Dermis microvascular lymphatic vessel endothelial cell (primary cell): Measurements from ENCODE around the gene ACAP3. TPM values are rescaled to one million over a fixed set of nuclear protein-coding genes. Genes with fewer than 3 reads are reported as not detected.
A peak's percentile ranks its signal among the peaks of the same experiment; 100 is the strongest.

Source experiments
- DNase-seq, 2 donors: peaks; one replicate each; pipeline versions ENCODE4 v3.0.0 to v3.0.0-alpha.2; 2010; ENCODE audit warnings: low read depth in 2 of 2
- total RNA-seq: library from RNA; depleted of rRNA; stranded (reverse); fragments of >200 nt; gene quantifications from 2 replicates; pipeline ENCODE4 v1.2.1, GENCODE V29; 2014

Gene ACAP3
- total RNA-seq, 1 donor from 2014 or later = 11.8 TPM

DNA sequence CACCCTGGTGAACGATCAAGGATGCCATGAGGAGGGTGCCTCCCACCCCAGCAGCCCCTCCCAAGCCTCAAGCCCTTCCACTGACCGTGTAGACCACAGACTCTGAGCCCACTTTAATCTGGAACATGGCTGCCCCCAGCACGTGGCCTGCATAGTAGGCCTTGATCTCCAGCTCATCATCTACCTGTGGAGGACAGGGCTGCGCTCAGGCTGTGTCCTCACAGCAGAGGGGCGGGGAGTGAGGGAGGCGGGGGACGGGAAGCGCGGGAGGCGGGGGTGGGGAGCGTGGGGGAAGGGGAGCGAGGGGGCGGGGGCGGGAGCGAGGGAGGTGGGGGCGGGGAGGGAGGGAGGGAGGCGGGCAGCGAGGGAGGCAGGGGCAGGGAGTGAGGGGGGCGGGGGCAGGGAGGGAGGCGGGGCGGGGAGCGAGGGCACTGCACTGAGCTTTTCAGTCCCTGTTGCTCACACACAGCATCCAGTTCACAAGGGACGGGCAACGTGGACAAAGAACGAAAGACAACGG lies 7.8 kb upstream of the ACAP3 start:
- DNase-seq = no peak

DNA sequence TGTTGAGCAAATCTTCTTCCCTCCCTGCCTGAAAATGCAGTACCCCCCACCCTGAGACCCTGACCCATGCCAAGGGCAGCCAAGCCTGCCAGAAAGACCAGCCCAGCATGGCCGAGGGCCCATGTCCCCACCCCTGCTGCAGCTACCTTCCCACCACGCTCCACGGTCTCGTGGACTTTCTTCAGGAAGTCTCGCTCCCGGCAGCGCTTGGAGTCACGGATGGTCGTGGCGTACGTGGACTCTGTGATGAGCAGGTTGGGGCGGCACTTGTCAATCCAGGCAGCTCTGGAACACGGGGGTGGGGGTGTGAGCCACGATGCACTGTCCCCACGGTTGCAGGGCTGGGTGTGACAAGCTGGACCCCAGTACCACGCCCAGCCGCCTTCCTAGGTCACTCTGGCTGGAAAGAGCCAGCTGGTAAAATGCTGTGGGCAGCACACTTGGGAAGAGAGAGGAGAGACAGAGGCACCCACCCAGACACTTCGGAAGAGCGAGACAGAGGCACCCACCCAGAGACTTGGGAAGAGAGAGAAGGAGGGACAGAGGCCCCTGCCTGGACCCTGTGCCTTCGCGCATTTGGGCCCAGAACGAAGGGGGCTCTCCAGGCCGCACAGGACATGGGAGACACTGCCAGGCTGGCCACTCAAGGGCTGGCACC lies 7.1 kb upstream of the ACAP3 start:
- DNase-seq = no peak

DNA sequence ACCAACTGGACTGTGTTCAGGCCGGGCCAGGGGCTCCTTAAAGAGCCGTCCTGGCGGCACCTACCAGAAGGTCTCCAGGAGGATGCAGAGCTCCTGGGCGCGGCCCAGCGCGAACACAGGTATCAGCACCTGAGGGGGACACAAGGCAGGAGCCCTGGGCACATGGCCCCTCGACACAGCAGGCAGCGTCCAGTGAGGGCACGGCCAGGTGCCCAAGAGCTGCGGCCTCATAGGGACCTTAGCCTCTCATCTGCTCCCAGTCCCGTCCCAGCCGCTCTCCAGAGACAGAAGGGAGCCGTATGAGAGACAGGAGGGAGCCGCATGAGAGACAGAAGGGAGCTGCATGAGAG lies 6.5 kb upstream of the ACAP3 start:
- no peak for DNase-seq

DNA sequence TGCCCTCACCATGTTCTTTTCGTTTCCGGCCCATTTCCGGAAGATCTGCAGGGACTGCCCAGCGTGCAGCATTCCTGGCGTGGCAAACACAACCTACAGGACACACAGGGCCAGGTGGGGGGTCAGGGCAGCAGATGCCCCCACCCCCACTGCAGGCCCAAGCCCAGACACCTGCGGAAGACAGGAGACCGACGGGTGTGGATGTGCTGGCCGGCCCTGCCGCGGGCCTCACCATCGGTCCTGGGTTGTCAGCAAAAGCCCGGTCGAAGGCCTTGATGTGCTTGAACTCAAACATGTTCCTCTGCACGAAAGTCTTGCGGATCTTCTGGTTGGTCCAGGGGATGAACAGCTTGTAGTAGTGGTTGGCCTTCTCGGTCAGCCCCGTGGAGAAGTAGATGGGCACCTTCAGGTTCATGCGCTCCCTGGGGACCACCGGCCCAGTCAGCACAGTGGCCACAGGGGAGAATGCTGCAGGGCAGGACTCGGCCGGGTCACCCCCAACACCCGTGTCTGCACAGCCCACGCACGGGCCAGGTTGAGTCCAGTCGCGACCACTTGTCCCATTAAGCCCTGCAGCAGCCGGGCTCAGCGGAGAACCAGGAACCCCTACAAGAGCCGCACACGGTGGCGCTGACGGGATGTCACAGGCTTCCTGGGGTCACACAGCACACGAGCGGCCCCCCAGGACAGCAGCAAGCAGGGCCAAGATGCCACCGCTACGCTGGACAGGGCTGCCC lies 5.9 kb upstream of the ACAP3 start:
- DNase-seq = no peak

DNA sequence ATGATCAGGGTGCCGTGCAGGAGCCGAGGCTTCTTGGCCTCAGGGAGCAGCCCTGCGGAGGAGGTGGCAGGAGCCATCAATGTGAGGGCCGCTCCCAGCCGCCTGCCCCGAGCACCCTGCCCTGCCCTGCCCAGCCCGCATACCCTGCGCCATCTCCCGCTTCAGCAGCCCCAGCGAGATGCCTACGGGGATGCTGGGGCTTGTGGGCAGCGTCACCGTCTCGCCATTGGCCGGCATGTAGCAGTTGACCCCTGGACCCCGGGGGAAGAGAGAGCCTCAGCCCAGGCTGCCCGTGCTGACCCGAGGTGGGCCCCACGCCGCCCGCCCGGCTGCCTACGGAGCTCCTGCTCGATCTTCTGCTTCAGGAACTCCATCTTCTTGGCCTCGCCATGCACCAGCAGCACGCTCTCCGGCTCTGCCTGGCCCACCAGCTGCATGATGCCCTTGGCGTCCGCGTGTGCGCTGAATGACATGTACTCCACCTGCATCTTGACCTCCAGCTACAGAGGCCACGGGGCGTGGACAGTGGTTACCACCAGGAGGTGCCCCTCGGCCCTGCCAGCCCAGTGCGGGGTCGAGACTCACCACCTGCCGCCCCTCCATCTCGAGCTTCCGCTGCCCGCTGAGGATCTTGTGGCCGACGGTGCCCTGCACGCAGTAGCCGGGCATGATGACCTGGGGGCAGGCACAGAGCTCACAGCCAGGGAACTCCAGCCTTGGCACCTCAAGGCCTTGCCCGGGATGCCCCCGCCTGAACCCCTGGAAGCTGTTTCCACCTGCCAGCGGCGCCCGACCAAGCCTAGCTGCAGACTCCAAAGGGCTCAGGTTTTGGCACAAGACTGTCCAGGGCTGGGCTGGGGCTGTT lies 5.0 kb upstream of the ACAP3 start:
- no peak for DNase-seq

DNA sequence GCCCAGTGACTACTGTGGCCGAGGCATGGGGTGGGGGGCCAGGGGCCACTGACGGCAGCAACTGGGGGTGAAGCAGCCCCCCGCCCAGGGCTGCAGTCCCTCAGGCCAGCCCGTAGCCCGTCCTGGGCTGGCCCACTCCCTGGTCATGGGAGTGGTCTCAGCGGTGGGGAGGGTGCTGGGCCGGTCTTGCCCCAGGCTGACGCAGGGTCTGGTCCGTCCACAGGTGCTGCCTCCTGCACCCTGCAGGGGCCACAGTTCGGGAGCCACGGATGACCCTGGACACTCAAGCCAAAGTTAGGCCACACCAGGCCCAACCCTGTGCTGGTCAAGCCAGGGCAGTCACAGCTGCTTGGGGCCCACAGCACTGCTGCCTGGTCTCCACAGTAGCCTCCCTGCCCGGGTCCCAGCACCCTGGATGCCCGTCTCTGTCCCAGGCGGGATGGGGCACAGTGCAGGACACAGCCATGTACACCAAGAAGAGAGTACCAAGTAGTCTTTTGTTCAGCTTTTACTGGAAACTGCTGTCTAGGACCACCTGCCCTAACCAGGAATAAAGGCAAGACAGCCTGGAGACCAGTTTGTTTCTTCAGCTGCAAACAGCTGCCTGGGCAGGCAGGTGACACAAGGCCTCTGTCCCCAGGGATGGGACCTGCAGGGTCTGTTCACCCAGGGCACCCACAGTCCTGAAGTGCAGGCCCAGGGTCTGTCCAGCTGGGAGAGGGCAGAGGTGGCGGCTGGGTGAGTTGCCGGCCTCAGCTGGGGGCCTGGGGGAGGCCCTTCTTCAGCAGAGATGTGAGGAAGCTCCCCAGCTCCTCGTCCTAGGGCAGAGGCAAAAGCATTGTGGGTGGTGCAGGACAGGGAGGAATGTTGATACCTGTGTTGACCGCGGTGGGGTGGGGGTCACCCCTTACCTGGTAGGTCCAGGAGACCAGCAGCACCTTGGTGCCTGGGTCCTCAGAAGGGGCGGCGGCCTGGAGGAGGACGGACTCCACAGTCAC lies 3.7 kb upstream of the ACAP3 start:
- DNase-seq = no peak

DNA sequence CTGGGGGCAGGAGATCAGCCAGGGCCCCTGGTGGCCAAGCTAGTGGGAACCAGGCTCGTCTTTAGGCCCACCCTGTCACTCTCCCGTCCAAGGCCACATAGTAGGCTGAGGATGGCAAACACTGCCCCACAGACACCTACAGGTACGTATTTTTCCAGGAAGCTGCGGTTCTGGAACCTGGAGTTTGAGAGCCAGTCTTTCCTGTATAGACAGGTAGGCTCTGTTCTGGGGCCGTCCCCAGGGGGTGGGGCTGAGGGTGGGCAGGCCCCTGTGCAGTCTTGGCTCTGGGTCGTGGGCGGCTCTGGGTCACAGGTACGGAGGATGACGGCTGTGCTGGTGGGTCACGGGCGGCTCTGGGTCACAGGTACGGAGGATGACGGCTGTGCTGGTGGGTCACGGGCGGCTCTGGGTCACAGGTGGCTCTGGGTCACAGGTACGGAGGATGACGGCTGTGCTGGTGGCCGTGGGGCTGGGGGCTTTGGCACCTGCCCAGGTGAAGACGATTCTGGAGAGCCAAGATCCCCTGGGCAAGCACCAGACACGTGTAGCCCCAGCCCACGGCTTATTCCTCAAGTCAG lies 2.8 kb upstream of the ACAP3 start:
- DNase-seq = no peak

DNA sequence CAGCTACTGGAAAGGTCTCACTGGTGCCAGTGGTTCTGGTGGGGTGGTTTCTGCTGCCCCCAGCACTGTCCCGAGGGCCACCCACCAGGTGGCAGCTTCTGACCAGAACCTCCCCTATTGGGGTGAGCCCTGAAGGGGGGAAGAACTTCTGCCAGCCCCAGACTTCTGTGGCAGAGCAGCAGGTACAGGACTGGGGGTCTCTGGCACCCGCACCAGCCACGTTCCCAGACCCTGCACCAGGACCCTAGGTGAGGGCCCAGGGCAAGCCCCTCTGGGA lies 2.3 kb upstream of the ACAP3 start:
- DNase-seq = no peak

DNA sequence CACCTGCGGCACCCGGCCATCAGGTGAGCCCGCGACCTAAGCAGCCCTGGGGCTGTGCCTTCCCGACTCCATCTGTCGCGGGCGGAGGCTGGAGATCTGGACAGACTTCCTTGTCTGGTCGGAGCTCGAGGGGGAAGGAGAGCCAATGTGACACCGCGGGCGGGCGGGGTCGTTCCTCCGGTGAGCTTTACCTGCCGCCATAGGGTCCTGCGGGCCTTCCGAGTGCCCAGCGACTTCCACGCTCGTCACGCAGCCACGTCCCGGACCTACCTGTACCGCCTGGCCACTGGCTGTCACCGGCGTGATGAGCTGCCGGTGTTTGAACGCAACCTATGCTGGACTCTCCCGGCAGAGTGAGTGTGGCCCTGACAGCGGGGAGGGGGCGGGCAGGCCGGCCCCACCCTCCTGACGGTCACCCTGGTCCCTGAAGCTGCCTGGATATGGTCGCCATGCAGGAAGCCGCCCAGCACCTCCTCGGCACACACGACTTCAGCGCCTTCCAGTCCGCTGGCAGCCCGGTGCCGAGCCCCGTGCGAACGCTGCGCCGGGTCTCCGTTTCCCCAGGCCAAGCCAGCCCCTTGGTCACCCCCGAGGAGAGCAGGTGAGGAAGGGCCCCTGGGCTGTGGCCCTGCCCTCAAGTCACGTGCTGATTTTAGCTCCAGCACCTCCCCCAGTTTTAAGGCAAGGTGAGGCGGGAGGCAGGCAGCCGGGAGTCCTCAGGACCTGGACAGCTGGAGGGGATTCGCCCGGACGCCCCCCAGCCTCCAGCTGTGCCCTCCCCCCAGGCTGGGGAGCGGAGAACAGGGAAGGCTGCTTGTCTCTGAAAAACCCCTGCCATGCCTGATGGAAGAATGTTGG lies 1.8 kb upstream of the ACAP3 start:
- no peak for DNase-seq

DNA sequence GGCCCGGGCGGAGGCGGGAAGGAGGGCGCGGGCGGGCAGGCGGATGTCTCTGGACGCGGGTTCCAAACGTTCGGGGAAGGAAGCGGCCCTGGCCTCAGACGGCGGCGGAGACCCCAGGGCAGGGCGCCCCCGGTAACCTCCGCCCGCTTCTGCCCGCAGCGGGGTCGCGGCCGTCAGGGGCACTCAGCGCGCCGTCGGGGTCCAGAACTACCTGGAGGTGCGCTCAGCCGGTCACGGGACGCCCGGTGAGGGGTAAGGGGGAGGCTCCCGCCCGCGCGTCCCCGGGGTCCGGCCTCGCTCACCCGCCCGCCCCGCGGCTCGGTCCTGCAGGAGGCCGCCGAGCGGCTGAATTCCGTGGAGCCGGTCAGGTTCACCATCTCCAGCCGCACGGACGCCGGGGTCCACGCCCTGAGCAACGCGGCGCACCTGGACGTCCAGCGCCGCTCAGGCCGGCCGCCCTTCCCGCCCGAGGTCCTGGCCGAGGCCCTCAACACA lies 1.1 kb upstream of the ACAP3 start:
- DNase-seq = no peak

DNA sequence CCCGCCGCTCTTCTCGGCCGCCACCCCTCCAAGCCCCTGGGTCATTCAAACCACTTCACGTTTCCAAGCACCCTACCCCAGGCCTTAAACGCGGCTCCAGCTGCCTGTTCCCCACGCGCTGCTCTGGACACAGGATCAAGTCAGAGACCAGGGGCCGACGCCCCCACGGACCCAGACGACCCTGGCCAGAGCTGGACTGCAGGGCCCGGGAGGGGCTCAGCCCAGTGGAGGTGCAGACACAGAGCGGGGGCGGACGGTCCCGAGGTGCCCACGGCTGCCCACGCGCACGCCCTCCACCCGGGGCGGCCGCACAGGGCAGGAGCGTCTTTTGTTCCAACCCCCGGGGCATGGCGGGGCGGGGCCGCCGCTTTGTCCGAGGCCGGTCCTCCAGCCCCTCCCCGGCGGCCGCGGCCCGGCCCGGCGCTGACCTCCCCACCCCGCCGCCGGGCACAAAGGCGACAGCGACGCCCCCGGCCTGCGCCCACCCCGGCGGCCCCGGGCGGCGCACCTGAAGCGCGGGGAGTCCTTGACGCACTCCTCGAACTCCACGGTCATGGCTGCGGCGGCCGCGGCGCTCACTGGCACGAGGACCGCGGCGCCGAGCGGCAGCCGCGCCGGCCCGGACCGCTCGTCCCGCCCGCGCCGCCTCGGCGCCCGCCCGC lies 338 bp downstream of the ACAP3 start:
- peak in 1 of 2 donors; percentile 31 for DNase-seq

DNA sequence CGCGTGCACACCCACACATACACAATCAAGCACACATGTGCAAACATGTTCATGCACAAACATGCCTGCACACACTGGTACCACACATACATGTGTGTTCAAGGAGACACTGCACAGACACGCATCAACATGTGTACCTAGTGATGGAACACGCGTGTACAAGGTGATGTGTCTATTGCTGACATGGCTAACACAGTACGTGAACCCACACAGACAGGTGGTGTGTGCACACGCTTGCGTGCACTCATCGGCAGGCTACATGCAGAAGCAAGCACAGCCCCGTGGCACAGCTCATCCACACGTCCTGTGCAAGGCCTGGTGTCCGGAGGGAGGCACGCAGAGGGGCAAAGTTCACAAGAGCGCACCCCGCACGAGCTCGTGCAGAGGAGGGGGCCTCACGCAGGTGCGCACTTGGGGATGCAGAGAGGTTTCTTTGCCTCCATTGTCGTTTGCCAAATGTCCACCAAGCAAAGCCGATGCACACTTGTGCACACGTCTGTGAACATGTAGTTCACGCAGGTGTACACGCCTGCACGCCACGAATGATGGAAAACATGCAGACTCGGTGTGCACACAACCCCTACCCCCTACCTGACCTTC lies 969 bp downstream of the ACAP3 start:
- DNase-seq = no peak

DNA sequence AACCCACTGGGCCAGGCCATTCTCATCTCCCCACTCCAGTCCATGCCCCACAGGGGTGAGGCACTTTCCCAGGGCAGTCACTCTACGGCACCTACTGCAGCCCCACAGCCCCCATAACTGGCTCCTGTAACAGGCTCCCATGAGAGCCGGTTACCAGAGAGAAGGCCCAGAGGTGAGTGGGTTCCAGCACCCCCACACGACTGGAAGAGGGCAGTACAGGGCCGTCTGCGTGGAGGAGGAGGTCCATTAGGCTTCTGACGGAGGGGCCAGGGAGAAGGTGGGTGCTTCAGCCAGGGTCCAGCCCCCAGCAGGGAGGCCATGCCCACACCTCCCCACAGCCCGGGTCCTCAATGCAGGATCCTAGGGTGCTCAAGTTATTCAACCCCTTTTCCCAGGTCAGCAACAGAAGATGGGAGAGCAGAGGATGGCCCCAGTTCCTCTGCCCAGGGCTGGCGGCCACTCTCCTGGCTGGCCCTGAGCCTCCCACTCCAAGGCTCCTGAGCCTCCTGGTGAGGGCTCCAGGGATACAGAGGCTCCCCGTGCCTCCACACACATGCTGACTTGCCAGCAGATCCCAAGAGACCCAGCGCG lies 1.6 kb downstream of the ACAP3 start:
- no peak for DNase-seq

DNA sequence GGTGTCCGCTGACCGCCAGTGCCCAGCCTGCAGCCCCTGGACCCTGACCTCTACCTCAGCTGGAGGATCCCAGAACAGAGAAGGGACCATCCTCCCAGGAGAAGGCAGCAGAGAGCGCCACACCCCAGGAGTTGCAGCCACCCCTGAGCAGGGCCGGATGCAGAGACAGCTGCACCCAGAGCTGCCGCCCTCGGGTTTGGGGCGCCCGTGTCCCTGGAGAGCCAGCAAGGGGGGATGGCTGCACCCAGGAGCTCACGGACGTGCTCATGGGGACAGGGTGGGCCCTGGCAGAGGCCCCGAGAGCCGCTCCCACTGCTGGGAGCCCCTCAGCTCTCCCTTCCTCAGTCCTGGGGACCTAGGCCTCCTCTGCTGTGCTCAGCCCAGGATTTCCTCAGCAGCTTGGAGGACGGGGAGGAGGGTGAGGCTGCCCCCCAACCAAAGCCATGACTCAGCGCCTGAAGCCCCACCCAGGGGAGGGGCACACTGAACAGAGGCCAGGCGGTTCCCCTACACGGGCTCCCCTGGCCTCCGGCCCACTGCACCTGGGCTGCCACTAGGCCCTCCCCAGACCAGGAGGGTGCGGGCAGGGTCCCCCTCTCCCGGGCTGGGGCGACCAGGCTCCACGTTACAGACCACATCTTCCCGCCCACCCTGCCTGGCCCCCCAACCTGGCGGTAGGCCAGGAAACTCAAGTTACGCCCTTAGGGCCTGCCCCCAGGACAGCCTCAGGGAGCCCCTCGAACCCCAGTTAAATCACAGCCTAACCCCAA lies 2.2 kb downstream of the ACAP3 start:
- DNase-seq = peak in 1 of 2 donors; percentile 53

DNA sequence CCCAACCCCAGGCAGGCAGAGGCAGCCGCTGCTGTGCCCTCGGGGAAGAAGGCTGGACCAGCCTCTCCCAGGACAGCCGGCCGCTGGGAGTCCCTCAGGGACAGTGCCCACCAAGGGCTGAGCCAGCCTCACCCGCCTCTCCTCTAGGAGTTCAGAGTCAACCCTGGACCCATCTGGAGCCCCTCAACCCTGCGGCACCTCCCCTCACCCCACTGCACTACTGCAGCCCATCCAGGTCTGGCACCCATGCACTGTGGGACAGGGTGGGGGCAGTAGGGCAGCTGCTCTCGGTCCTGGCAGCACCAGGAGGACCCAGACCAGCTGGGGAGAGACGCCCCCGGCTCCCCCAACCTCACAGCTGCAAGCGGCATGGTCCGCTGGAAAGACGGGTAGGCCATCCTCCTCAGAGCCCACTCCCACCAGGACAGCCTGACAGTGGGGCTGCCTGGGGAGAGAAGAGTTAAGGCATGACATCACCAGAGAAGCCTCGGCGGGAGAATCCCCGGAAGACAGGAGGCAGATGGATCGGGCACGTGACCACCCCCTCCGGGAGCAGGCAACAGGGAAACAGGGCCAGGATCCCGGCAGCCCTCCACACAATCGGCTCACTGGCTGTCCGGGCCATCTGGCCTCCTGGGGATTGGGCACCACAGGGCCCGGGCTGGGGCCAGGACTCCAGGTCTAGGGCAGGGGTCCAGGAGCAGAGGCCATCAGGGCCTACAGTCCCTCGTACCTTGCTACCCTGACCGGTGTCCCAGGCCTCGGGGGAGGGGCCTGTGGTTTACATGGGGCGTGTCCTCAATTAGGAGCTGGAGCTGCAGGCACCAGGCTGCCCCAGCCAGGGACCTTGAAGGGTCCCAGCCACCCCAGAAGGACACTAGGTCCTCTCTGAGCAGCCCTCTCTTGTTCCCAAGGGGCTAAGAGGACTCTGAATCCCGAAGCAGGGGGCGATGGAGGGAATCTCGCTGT lies 3.1 kb downstream of the ACAP3 start:
- peak in 1 of 2 donors; percentile 53 for DNase-seq

DNA sequence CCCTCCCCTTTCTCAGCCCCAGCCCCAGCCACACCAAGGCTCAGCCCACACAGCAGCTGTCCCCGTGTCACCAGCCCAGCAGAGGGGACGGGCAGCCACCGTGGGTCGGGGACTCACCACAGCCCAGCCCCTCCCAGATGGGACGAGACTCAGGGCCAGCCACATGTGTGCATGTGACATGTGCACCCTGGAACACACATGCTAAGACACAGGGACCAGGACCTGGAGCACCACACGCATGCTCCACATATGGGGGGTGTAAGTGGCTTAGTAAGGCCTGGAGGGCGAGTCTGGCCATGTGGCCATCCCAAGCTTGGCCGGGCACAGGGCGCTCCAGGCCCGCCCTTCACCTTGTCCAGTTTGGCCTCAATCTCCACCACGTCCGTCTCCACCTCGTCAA lies 4.0 kb downstream of the ACAP3 start:
- no peak for DNase-seq
